ENCODE data around the gene SLC25A4. TPM values are rescaled to one million over a fixed set of nuclear protein-coding genes. Genes with fewer than 3 reads are reported as not detected.

The SLC25A4 gene
- total RNA-seq, 120 experiments from 2014 or later, result 57.5 to 171 (median 125) TPM

Other genes starting within 250 kb of the SLC25A4 start
- gene HELT, start 124.8 kb upstream of the SLC25A4 start, total RNA-seq, result not detected
- 10 to 100 TPM; 16.8 to 37.2 (median 26.7) TPM for gene CFAP97, start 60.7 kb downstream of the SLC25A4 start, total RNA-seq
- gene SNX25, start 66.3 kb downstream of the SLC25A4 start, total RNA-seq, result 10 to 100 TPM; 14.6 to 37.3 (median 24.4) TPM

Data from dorsolateral prefrontal cortex (tissue), 118 donors.